IMR-90 (cell line): ENCODE results near the gene LSMEM2.

Experiments
- CEBPB ChIP-seq: IDR thresholded peaks from 2 replicates; pipeline ENCODE4 v1.6.1; 2012; ENCODE audit warnings: low read depth, low read length, improper control_type of control experiment
- CHD1 ChIP-seq: IDR thresholded peaks from 2 replicates; pipeline ENCODE4 v1.6.1; 2012; ENCODE audit warnings: low read depth, low read length, improper control_type of control experiment
- CTCF ChIP-seq: conservative IDR thresholded peaks from 2 replicates; pipeline ENCODE4 v1.5.1; 2012; ENCODE audit warnings: mild to moderate bottlenecking, low read depth, low read length, improper control_type of control experiment
- FOS ChIP-seq: fragments of 150-350 bp; IDR thresholded peaks from 2 replicates; pipeline ENCODE4 v1.6.1; 2016; ENCODE audit warnings: low read depth, low read length
- POLR2A ChIP-seq: IDR thresholded peaks from 2 replicates; pipeline ENCODE4 v1.6.1; 2012; ENCODE audit warnings: mild to moderate bottlenecking, low read depth, low read length
- RAD21 ChIP-seq: IDR thresholded peaks from 2 replicates; pipeline ENCODE4 v1.6.1; 2012; ENCODE audit warnings: low read length, improper control_type of control experiment
- RFX5 ChIP-seq: IDR thresholded peaks from 2 replicates; pipeline ENCODE4 v1.8.0; 2012; ENCODE audit warnings: low read depth, mild to moderate bottlenecking, low read length, moderate library complexity
- USF2 ChIP-seq: fragments of 150-350 bp; IDR thresholded peaks from 2 replicates; pipeline ENCODE4 v1.6.1; 2017; ENCODE audit warnings: mild to moderate bottlenecking, antibody characterized with exemption, low read length, low read depth
- TF ChIP-seq, protein P1 (sequence below): fragments of 150-350 bp; IDR thresholded peaks from 2 replicates; pipeline ENCODE4 v1.6.1; 2016; ENCODE audit warnings: low read depth, mild to moderate bottlenecking, low read length, moderate library complexity, borderline replicate concordance

GRCh38 chr3:50272911-50273688 is 5.8 kb upstream of the LSMEM2 start:
- TF ChIP-seq CTCF (peak; percentile 98), RAD21 (peak; percentile 99), POLR2A (peak; percentile 58; the same call in 1 of the 2 replicates), USF2 (no peak), CEBPB (no peak), CHD1 (no peak), FOS (no peak), RFX5 (no peak)
- TF ChIP-seq, protein P1, sequence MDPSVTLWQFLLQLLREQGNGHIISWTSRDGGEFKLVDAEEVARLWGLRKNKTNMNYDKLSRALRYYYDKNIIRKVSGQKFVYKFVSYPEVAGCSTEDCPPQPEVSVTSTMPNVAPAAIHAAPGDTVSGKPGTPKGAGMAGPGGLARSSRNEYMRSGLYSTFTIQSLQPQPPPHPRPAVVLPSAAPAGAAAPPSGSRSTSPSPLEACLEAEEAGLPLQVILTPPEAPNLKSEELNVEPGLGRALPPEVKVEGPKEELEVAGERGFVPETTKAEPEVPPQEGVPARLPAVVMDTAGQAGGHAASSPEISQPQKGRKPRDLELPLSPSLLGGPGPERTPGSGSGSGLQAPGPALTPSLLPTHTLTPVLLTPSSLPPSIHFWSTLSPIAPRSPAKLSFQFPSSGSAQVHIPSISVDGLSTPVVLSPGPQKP: no peak
